Neural progenitor cell (in vitro differentiated cells): Measurements from ENCODE around the gene TPBG.

Experiments used
- EZH2phosphoT487 ChIP-seq: fragments of 200-600 bp; sonication (generic); IDR thresholded peaks from 2 replicates; pipeline ENCODE4 v1.6.1; 2017; ENCODE audit warnings: antibody characterized with exemption
- TF ChIP-seq, protein P1 (sequence below): fragments of 200-600 bp; sonication (generic); IDR thresholded peaks from 2 replicates; pipeline ENCODE4 v1.5.1; 2017; ENCODE audit warnings: antibody characterized with exemption, mild to moderate bottlenecking

- TF ChIP-seq EZH2phosphoT487 = no peak
- TF ChIP-seq, protein P1, sequence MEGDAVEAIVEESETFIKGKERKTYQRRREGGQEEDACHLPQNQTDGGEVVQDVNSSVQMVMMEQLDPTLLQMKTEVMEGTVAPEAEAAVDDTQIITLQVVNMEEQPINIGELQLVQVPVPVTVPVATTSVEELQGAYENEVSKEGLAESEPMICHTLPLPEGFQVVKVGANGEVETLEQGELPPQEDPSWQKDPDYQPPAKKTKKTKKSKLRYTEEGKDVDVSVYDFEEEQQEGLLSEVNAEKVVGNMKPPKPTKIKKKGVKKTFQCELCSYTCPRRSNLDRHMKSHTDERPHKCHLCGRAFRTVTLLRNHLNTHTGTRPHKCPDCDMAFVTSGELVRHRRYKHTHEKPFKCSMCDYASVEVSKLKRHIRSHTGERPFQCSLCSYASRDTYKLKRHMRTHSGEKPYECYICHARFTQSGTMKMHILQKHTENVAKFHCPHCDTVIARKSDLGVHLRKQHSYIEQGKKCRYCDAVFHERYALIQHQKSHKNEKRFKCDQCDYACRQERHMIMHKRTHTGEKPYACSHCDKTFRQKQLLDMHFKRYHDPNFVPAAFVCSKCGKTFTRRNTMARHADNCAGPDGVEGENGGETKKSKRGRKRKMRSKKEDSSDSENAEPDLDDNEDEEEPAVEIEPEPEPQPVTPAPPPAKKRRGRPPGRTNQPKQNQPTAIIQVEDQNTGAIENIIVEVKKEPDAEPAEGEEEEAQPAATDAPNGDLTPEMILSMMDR = no peak
These were observed 33.9 kb upstream of the TPBG start for GRCh38 chr6:82329766-82330165.
